ENCODE measurements around the gene SLAMF6. TPM values are rescaled to one million over a fixed set of nuclear protein-coding genes. Genes with fewer than 3 reads are reported as not detected.
"Not testable (repeated sequence)": the region's sequence is repeated elsewhere in the genome, so short reads cannot be mapped to it uniquely, and the experiment has no call there.

Gene SLAMF6
- total and polyA plus RNA-seq, 12 donors = 0.11 to 1.8 (median 0.97) TPM; not detected in 1

- Histone ChIP-seq H3K4me1 (replicated peaks in 1 of 2) (peaks cover 0 to 10% of the 10 kb centered on the region in 2 donors), H3K27me3 (no peaks in the 10 kb centered on the region), H3K9me3 (replicated peaks in 1 of 3) (no peaks in the 10 kb centered on the region), H3K27ac (no peak overlapping the region), H3K36me3 (replicated peaks in 1 of 2) (no peaks in the 10 kb centered on the region), H3K4me3 (no peak overlapping the region)
- no peak for TF ChIP-seq POLR2A (IDR thresholded peaks at IDR 0.05)
- no peak for TF ChIP-seq CTCF (IDR thresholded peaks at IDR 0.05)
- DNase-seq = no peak
- intact Hi-C loops (cut with DNase I) = no loop called here
- 18 to 30% (median 23%) methylated on average over 2 of the region's 2 CpGs for WGBS, 4 donors
These were observed 2.5 kb downstream of the SLAMF6 start for GRCh38 chr1:160520582-160520981.

GRCh38 chr1:160519642-160520435 is 3.2 kb downstream of the SLAMF6 start:
- H3K36me3 ChIP-seq (replicated peaks in 1 of 2) = no peaks in the 10 kb centered on the region
- no peaks in the 10 kb centered on the region for H3K27me3 ChIP-seq
- intact Hi-C loops (cut with DNase I) = no loop called here
- TF ChIP-seq POLR2A (IDR thresholded peaks at IDR 0.05) = no peak
- no peak for TF ChIP-seq CTCF (IDR thresholded peaks at IDR 0.05)
- WGBS, 4 donors = 35 to 43% (median 39%) methylated on average over 5 of the region's 5 CpGs
- peaks cover 0 to 10% of the 10 kb centered on the region in 2 donors for H3K4me1 ChIP-seq (replicated peaks in 1 of 2)
- H3K9me3 ChIP-seq (replicated peaks in 1 of 3) = no peaks in the 10 kb centered on the region
- no peak overlapping the region for H3K4me3 ChIP-seq
- no peak overlapping the region for H3K27ac ChIP-seq
- DNase-seq = no peak

- 41 to 49% (median 43%) methylated on average over 2 of the region's 2 CpGs for WGBS, 4 donors
- H3K4me3 ChIP-seq; H3K36me3 ChIP-seq (replicated peaks in 1 of 2); H3K27me3 ChIP-seq; H3K27ac ChIP-seq; H3K4me1 ChIP-seq (replicated peaks in 1 of 2); DNase-seq; intact Hi-C loops (cut with DNase I); H3K9me3 ChIP-seq (replicated peaks in 1 of 3): not testable (repeated sequence)
These were observed 5.5 kb downstream of the SLAMF6 start for GRCh38 chr1:160517519-160517918.

GRCh38 chr1:160515908-160516307 is 7.1 kb downstream of the SLAMF6 start:
- H3K4me1 ChIP-seq (replicated peaks in 1 of 2); H3K36me3 ChIP-seq (replicated peaks in 1 of 2); H3K9me3 ChIP-seq (replicated peaks in 1 of 3); H3K27ac ChIP-seq; H3K27me3 ChIP-seq; H3K4me3 ChIP-seq; intact Hi-C loops (cut with DNase I); DNase-seq: not testable (repeated sequence)
- 40 to 67% (median 54%) methylated on average over 1 of the region's 1 CpG for WGBS, 4 donors

GRCh38 chr1:160504651-160505050 is 18.4 kb downstream of the SLAMF6 start:
- Histone ChIP-seq H3K4me3 (no peak overlapping the region), H3K27me3 (no peaks in the 10 kb centered on the region), H3K4me1 (replicated peaks in 1 of 2) (no peaks in the 10 kb centered on the region), H3K9me3 (replicated peaks in 1 of 3) (no peaks in the 10 kb centered on the region), H3K27ac (no peak overlapping the region), H3K36me3 (replicated peaks in 1 of 2) (no peaks in the 10 kb centered on the region)
- WGBS, 4 donors = 74 to 81% (median 80%) methylated on average over 2 of the region's 2 CpGs
- TF ChIP-seq POLR2A (IDR thresholded peaks at IDR 0.05) (no peak), CTCF (IDR thresholded peaks at IDR 0.05) (no peak)
- no peak for DNase-seq
- intact Hi-C loops (cut with DNase I) = no loop called here
